SU-DHL-6 (cell line): ENCODE results near the gene C1QTNF2.

Experiments
- EZH2phosphoT487 ChIP-seq: fragments of 200-600 bp; sonication (generic), shearing (Covaris generic); conservative IDR thresholded peaks from 2 replicates; pipeline ENCODE4 v1.6.1; 2018; ENCODE audit warnings: mild to moderate bottlenecking, antibody characterized with exemption, low read length, moderate library complexity, mixed read lengths
- TF ChIP-seq, protein P1 (sequence below): fragments of 200-600 bp; sonication (generic); IDR thresholded peaks from one replicate; pipeline ENCODE4 v1.5.1; 2017; ENCODE audit warnings: antibody characterized with exemption, mild to moderate bottlenecking, low read length, moderate library complexity; ENCODE audit not compliant: insufficient read depth, poor library complexity, severe bottlenecking

DNA sequence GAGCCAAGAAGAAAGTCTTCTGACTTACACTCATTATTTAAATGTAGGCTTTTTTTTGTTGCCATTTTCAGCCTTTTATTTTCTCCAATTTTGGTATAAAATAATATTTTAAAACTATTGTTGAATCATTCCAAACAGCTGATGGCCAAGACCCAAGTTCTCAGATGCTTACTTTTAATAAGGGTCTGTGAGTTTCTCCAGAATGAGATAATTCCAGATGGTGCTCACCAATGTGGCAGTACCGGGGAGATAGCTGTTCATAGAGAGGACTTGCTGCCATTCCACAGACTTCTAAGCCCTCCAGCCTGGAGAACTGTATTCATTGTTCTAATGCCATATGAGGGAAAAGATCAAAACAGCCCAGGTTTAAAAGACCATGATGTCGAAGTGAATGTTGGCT lies 5.3 kb upstream of the C1QTNF2 start:
- TF ChIP-seq, protein P1, sequence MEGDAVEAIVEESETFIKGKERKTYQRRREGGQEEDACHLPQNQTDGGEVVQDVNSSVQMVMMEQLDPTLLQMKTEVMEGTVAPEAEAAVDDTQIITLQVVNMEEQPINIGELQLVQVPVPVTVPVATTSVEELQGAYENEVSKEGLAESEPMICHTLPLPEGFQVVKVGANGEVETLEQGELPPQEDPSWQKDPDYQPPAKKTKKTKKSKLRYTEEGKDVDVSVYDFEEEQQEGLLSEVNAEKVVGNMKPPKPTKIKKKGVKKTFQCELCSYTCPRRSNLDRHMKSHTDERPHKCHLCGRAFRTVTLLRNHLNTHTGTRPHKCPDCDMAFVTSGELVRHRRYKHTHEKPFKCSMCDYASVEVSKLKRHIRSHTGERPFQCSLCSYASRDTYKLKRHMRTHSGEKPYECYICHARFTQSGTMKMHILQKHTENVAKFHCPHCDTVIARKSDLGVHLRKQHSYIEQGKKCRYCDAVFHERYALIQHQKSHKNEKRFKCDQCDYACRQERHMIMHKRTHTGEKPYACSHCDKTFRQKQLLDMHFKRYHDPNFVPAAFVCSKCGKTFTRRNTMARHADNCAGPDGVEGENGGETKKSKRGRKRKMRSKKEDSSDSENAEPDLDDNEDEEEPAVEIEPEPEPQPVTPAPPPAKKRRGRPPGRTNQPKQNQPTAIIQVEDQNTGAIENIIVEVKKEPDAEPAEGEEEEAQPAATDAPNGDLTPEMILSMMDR, result no peak
- no peak for TF ChIP-seq EZH2phosphoT487
